ENCODE measurements around the gene SCTR. TPM values are rescaled to one million over a fixed set of nuclear protein-coding genes. Genes with fewer than 3 reads are reported as not detected.

SCTR gene
- total and polyA plus RNA-seq, 2 of the 13 experiments (the other 11 are each of a cell fraction or from before 2014, with no cell fraction given), result not detected

GRCh38 chr2:119431155-119431975, 92.9 kb downstream of the SCTR start, which contains the start of gene TMEM37 (continued):
- TF ChIP-seq, protein P1, sequence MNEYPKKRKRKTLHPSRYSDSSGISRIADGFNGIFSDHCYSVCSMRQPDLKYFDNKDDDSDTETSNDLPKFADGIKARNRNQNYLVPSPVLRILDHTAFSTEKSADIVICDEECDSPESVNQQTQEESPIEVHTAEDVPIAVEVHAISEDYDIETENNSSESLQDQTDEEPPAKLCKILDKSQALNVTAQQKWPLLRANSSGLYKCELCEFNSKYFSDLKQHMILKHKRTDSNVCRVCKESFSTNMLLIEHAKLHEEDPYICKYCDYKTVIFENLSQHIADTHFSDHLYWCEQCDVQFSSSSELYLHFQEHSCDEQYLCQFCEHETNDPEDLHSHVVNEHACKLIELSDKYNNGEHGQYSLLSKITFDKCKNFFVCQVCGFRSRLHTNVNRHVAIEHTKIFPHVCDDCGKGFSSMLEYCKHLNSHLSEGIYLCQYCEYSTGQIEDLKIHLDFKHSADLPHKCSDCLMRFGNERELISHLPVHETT (CRISPR knock-in tag; conservative IDR thresholded peaks at IDR 0.05), result no peak
- TF ChIP-seq NR2F1 (CRISPR knock-in tag; IDR thresholded peaks at IDR 0.05) (peak; percentile 53 to 64; a peak in 2 of 4 replicates), ZNF281 (CRISPR knock-in tag; IDR thresholded peaks at IDR 0.05; ENCODE audit: borderline replicate concordance) (peak; percentile 81; the same call in 1 of the 2 replicates), ZNF143 (CRISPR knock-in tag; IDR thresholded peaks at IDR 0.05) (no peak), ZNF264 (CRISPR knock-in tag; IDR thresholded peaks at IDR 0.05) (peak; percentile 80; the same call in 1 of the 2 replicates), HCFC1 (IDR thresholded peaks at IDR 0.05; ENCODE audit: low read depth, low read length) (no peak), DPF2 (CRISPR knock-in tag; IDR thresholded peaks at IDR 0.05; ENCODE audit: borderline replicate concordance, low read depth) (peak; percentile 89), CHD2 (IDR thresholded peaks at IDR 0.05; ENCODE audit: low read depth, low read length) (0 out of 2 replicates have a peak, but pooled peaks have one; percentile 12), PLRG1 (conservative IDR thresholded peaks at IDR 0.05) (no peak), EEA1 (CRISPR knock-in tag; IDR thresholded peaks at IDR 0.05; ENCODE audit: borderline replicate concordance) (no peak), ZNF557 (CRISPR knock-in tag; IDR thresholded peaks at IDR 0.05) (no peak), TRAFD1 (CRISPR knock-in tag; IDR thresholded peaks at IDR 0.05; ENCODE audit: borderline replicate concordance) (0 out of 2 replicates have a peak, but pooled peaks have one; percentile 17), TOE1 (CRISPR knock-in tag; IDR thresholded peaks at IDR 0.05) (no peak; the same call in none of the 2 replicates)
- TF ChIP-seq, protein P2, sequence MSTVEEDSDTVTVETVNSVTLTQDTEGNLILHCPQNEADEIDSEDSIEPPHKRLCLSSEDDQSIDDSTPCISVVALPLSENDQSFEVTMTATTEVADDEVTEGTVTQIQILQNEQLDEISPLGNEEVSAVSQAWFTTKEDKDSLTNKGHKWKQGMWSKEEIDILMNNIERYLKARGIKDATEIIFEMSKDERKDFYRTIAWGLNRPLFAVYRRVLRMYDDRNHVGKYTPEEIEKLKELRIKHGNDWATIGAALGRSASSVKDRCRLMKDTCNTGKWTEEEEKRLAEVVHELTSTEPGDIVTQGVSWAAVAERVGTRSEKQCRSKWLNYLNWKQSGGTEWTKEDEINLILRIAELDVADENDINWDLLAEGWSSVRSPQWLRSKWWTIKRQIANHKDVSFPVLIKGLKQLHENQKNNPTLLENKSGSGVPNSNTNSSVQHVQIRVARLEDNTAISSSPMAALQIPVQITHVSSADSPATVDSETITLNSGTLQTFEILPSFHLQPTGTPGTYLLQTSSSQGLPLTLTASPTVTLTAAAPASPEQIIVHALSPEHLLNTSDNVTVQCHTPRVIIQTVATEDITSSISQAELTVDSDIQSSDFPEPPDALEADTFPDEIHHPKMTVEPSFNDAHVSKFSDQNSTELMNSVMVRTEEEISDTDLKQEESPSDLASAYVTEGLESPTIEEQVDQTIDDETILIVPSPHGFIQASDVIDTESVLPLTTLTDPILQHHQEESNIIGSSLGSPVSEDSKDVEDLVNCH (CRISPR knock-in tag; IDR thresholded peaks at IDR 0.05), result no peak
